Psoas muscle (tissue), 8 donors: ENCODE results near the gene FKBP1A. TPM values are rescaled to one million over a fixed set of nuclear protein-coding genes. Genes with fewer than 3 reads are reported as not detected.

Experiments used
- ATAC-seq, 4 donors: fragments of 200-7000 bp; cut with Tn5 transposase; one replicate each; pipeline ENCODE4 v1.9.1; 2020; ENCODE audit warnings: moderate library complexity in 3 of 4, mild to moderate bottlenecking in 2 of 4
- DNase-seq, 2 donors: peaks; one replicate each; pipeline ENCODE4 v3.0.0-alpha.2; 2020
- H3K27ac ChIP-seq: fragments of 200-600 bp; one replicate; pipeline ENCODE4 v1.8.0; 2022
- H3K27me3 ChIP-seq, 3 donors: fragments of 200-600 bp in 1 of 3; one replicate each; pipeline versions ENCODE4 v1.6.1 to v1.8.0; 2013 to 2022; ENCODE audit warnings: low read length in 2 of 3, mild to moderate bottlenecking in 2 of 3, moderate library complexity in 1 of 3; ENCODE audit not compliant: insufficient read depth in 3 of 3
- H3K36me3 ChIP-seq, 2 donors: fragments of 200-600 bp in 1 of 2; one replicate each; pipeline versions ENCODE4 v1.6.1 to v1.8.0; 2013 to 2022; ENCODE audit warnings: low read depth in 1 of 2, mild to moderate bottlenecking in 1 of 2, moderate library complexity in 1 of 2; ENCODE audit not compliant: insufficient read depth in 1 of 2
- H3K4me1 ChIP-seq: fragments of 200-600 bp; one replicate; pipeline ENCODE4 v1.8.0; 2022
- H3K4me3 ChIP-seq: fragments of 200-600 bp; one replicate; pipeline ENCODE4 v1.8.0; 2022; ENCODE audit warnings: mild to moderate bottlenecking
- H3K9me3 ChIP-seq: fragments of 200-600 bp; one replicate; pipeline ENCODE4 v1.8.0; 2022
- WGBS, 3 donors: extraction: QIAGEN DNeasy Blood & Tissue Kit; methylation state at CpG; one replicate each; pipeline versions ENCODE4 v1.1.6 to v1.1.7; 2013; 5-methylcytosine and 5-hydroxymethylcytosine counted together
- intact Hi-C, 2 donors: fragments of 100-400 bp; cut with DNase I; formaldehyde crosslinking; loops; one replicate each; pipeline versions ENCODE4 v1.11.0 to v1.14.2; 2022
- polyA plus RNA-seq, 3 donors: library from polyadenylated mRNA; stranded (reverse); fragments of 200-250 nt; gene quantifications; one replicate each; pipeline ENCODE4 v1.2.3, GENCODE V29; 2013
- total RNA-seq, 4 donors: library from RNA; stranded (reverse); fragmentation: NEBNext Ultra II Directional in 2 of 4; extraction: Animal tissue kit (Norgen Biotek cat#: 25700) in 2 of 4; gene quantifications; one replicate each; pipeline versions ENCODE4 v1.2.1 to v1.2.4, GENCODE V29; 2021 to 2023
- TF ChIP-seq, protein P1 (sequence below): fragments of 200-600 bp; IDR thresholded peaks from one replicate; pipeline ENCODE4 v1.8.0; 2022; ENCODE audit warnings: antibody characterized with exemption
- donor health status: healthy with polysubstance abuse.
- donor health status: DM: no; HTN: no; CAD: no; lungs with moderate emphysema.
- donor health status: Bipolar disorder and iron deficiency.
- donor health status: healthy.
- donor health status: DM: yes; HTN: yes; CAD: no.
- donor health status: DM: no; HTN: no; CAD: no.
- donor health status: DM: no; HTN: no; CAD: no.
- donor health status: DM: yes; HTN: yes; CAD: no.

Gene FKBP1A
- total and polyA plus RNA-seq, 7 donors: 78.4 to 503 (median 116) TPM

DNA sequence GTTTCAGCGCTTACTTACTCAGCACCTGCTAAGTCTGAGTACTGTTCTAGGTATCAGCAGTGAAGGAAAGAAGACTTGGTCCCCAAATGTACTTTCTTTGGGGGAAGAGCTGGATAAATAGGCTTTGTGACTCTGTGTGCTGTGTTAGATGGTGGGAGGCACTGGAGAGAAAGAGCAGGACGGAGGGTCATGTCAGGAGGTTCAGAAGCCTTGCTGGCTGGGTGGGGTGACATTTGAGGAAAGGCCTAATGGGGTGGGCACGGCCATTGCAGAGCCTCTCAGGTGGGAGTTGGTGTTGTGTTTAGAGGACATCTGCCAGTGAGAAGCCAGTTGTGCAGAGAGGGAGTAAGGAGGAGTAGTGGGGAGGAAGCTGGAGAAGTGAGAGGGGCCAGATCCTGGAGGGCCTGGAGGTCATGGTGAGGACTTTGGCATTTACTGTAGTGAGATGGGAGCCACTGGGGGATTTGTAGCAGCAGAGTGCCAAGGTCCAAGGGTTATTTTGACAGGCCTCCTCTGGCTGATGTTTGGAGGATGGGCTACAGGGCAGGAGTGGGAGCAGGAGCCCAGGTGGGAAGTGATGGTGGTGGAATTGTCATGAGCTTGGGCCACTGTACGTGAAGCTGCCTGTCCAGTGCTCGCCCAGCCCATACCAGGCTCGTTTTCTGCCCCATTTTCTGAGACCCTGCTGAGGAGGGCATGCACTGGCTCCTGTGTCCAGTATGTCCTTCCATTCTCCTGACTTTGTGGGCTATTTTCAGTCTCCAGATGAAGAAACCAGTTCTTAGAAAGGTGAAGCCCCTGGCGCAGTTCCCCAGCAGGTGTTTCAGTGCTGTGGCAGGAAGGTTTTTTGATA, 64.8 kb downstream of the FKBP1A start:
- Histone ChIP-seq H3K36me3 (no peaks in the 10 kb centered on the region), H3K27me3 (no peaks in the 10 kb centered on the region), H3K27ac (peak overlapping the region; percentile 93), H3K9me3 (no peaks in the 10 kb centered on the region), H3K4me1 (peaks cover 71% of the 10 kb centered on the region), H3K4me3 (no peak overlapping the region)
- WGBS, 3 donors: 76 to 85% (median 82%) methylated on average over 7 of the region's 7 CpGs
- DNase-seq (no peak), ATAC-seq (no peak)
- TF ChIP-seq, protein P1, sequence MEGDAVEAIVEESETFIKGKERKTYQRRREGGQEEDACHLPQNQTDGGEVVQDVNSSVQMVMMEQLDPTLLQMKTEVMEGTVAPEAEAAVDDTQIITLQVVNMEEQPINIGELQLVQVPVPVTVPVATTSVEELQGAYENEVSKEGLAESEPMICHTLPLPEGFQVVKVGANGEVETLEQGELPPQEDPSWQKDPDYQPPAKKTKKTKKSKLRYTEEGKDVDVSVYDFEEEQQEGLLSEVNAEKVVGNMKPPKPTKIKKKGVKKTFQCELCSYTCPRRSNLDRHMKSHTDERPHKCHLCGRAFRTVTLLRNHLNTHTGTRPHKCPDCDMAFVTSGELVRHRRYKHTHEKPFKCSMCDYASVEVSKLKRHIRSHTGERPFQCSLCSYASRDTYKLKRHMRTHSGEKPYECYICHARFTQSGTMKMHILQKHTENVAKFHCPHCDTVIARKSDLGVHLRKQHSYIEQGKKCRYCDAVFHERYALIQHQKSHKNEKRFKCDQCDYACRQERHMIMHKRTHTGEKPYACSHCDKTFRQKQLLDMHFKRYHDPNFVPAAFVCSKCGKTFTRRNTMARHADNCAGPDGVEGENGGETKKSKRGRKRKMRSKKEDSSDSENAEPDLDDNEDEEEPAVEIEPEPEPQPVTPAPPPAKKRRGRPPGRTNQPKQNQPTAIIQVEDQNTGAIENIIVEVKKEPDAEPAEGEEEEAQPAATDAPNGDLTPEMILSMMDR: no peak
- intact Hi-C loops: loop anchor here (5.0 kb wide), 2 partner anchors 64 to 139 kb away; partner anchors contain the start of genes FKBP1A (in 1 of the 2) and NSFL1C (in 1 of the 2)

DNA sequence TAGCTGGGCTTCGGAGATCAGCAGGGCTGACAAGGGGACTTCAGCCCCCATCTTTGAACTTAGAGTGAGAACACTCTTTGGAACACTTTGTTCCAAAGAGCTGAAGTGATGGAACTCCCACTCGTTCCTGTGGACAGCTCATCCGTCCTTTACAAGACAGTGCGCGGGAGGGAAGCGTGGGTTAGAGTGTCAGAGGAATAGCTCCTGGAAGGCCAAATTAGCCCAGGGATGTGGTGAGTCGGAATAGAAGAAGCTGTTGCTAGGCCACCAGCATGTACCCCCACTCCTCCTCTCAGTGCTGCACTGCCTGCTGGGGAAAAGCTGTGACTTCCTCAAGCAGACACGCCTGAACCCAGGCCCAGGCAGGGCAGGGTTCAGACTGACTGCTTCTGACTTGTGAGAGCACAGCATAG, 65.6 kb downstream of the FKBP1A start:
- no peaks in the 10 kb centered on the region for H3K27me3 ChIP-seq
- peak overlapping the region; percentile 93 for H3K27ac ChIP-seq
- 59 to 80% (median 67%) methylated on average over 8 of the region's 8 CpGs for WGBS, 3 donors
- no peaks in the 10 kb centered on the region for H3K36me3 ChIP-seq
- H3K4me1 ChIP-seq: peaks cover 72% of the 10 kb centered on the region
- DNase-seq (peak in 1 of 2 donors; percentile 60), ATAC-seq (peak in 1 of 4 donors; percentile 9)
- TF ChIP-seq, protein P1: no peak
- intact Hi-C loops: loop anchor here (5.0 kb wide), 2 partner anchors 65 to 140 kb away; partner anchors contain the start of genes FKBP1A (in 1 of the 2) and NSFL1C (in 1 of the 2)
- H3K4me3 ChIP-seq: no peak overlapping the region
- H3K9me3 ChIP-seq: no peaks in the 10 kb centered on the region

DNA sequence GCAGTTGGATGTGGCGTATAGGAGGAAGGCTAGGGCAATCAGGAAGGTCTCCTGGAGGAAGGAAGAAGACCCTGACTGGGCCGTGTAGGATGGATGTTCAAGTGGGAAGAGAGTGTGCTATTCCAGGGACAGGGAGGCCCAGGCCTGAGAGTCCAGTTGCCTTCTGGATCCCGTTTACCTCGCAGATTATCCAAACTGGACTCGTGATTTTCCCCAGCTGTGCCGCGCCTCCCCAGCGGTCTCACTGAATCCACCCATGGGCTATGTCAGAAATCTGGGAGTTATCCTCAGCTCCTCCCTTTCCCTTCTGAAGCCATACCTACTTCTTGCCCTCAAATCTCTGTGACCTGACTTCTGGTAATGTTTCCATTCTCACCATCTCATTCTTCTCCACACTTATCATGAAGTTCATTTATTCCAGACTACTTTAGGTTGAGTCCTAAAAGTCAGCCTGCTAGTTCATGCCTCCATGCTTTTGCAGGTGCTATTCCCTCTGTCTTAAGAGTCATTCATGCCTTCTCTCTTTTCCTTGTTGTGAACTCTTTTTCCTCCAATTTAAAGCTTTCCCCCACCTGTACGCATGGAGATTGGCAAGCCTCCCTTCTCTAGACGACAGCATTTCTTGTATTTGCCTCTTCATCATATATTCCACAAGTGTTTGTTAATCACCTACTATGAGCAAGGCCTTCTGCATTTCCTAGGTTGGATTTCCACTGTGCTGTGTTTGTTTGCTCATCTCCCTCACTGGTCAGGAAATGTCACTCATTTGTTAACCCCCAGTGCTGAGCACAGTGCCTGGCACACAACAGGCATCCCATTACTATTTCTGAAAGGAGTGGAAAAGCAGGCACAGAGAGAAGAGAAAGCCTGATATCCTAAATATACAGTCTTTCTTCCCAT, 66.6 kb downstream of the FKBP1A start:
- DNase-seq: peak in 1 of 2 donors; percentile 41
- Histone ChIP-seq H3K36me3 (no peaks in the 10 kb centered on the region), H3K4me1 (peaks cover 77% of the 10 kb centered on the region), H3K4me3 (peak overlapping the region; percentile 72), H3K27me3 (no peaks in the 10 kb centered on the region), H3K9me3 (no peaks in the 10 kb centered on the region), H3K27ac (peak overlapping the region; percentile 93)
- 13 to 19% (median 18%) methylated on average over 10 of the region's 10 CpGs for WGBS, 3 donors
- TF ChIP-seq, protein P1: no peak
- intact Hi-C loops: loop anchor here (1.0 to 5.0 kb wide), 3 partner anchors 66 to 141 kb away; partner anchors contain the start of genes FKBP1A (in 2 of the 2) and NSFL1C (in 1 of the 2)
- ATAC-seq: peak in 3 of 4 donors; percentile 3 to 24 (median 5)

DNA sequence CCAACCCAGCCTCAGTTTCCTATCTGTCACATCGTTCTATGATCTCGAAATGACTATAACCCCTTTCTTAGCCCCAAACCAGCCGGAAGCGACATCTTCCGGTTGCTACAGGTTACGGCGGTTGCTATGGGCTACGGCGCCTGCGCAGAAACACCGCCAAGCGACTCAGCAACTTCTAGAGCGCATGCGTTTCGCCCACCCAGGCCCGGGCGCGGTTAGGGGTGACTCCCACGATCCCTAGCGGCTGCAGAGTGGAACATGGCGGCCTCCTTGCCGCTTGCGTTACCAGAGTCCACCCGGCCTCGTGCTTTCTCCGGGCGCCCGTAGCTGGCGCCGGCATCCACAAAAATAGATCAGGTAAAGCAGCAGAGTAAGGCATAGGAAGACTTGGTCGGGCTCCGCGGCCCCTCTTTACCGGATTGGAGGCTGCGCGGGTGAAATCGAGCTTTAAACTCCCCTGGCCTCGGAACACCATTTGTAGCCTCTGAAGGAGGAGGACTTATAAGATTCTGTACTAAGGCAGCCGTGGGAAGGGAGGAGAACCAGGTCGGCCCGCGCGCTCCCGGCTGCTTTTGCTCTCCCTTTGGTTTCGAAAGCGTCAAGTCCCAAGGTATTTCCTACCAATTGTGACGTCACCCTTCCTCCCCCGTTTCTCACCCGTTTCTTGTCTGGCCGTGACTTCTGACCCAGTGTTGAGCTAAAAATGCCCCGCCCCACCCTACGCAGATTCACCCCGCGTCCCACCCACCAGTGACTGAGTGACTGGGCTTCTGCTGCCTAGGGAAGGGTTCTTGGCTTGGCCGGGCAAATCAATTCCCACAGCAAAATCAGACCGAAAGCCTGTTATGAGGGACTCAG, 67.5 kb downstream of the FKBP1A start:
- H3K4me1 ChIP-seq: peaks cover 71% of the 10 kb centered on the region
- H3K9me3 ChIP-seq: no peaks in the 10 kb centered on the region
- H3K27me3 ChIP-seq: no peaks in the 10 kb centered on the region
- H3K36me3 ChIP-seq: no peaks in the 10 kb centered on the region
- 0% methylated on average over 55 to 56 of the region's 56 CpGs for WGBS, 3 donors
- intact Hi-C loops: loop anchor here (1.0 to 5.0 kb wide), 3 partner anchors 67 to 142 kb away; partner anchors contain the start of genes FKBP1A (in 2 of the 2) and NSFL1C (in 1 of the 2)
- ATAC-seq: peak; percentile 86 to 90 (median 90)
- DNase-seq: peak; percentile 98 to 99
- H3K4me3 ChIP-seq: peak overlapping the region; percentile 72
- TF ChIP-seq, protein P1: no peak
- peak overlapping the region; percentile 93 for H3K27ac ChIP-seq
